Activated CD8-positive, alpha-beta memory T cell treated with anti-CD3 and anti-CD28 coated beads, Interleukin-2, amount 10 ng/mL, durations not matched to agents 7 days and 5 days (primary cell): ENCODE measurements around the gene SPEM1. TPM values are rescaled to one million over a fixed set of nuclear protein-coding genes. Genes with fewer than 3 reads are reported as not detected.

Experiments used
- ATAC-seq: fragments of 150-1000 bp; cut with Tn5 transposase; one replicate; pipeline ENCODE4 v1.10.0; 2021; ENCODE audit warnings: moderate library complexity
- CTCF ChIA-PET: fragments of 350-600 bp; sonication (Branson Sonifier 250); formaldehyde crosslinking; loops from one replicate; lab custom pipeline; 2021; ENCODE audit warnings: antibody characterized with exemption; lab: Charles Lee
- DNase-seq: peaks from one replicate; pipeline ENCODE4 v3.0.0-alpha.2; 2020
- H3K27ac Mint-ChIP-seq: one replicate; pipeline ENCODE4 v1.8.0; 2021; ENCODE audit warnings: mild to moderate bottlenecking, mixed read lengths
- H3K27me3 Mint-ChIP-seq: one replicate; pipeline ENCODE4 v1.8.0; 2021; ENCODE audit warnings: mixed read lengths
- H3K36me3 Mint-ChIP-seq: one replicate; pipeline ENCODE4 v1.8.0; 2021; ENCODE audit warnings: mild to moderate bottlenecking, mixed read lengths
- H3K4me1 Mint-ChIP-seq: one replicate; pipeline ENCODE4 v1.8.0; 2021; ENCODE audit warnings: mixed read lengths
- H3K4me3 Mint-ChIP-seq: one replicate; pipeline ENCODE4 v1.8.0; 2021; ENCODE audit warnings: mild to moderate bottlenecking, moderate library complexity, mixed read lengths
- H3K9me3 Mint-ChIP-seq: one replicate; pipeline ENCODE4 v1.8.0; 2022; ENCODE audit warnings: low read depth, mixed read lengths
- total RNA-seq, 2 experiments: library from RNA; stranded (reverse); gene quantifications; one replicate each; pipeline ENCODE4 v1.2.3, GENCODE V29; 2021

Gene SPEM1
- not detected for total RNA-seq

- H3K4me1 Mint-ChIP-seq = no peaks in the 10 kb centered on the region
- no peaks in the 10 kb centered on the region for H3K36me3 Mint-ChIP-seq
- no peaks in the 10 kb centered on the region for H3K9me3 Mint-ChIP-seq
- no peak within 1 kb of the TSS for H3K4me3 Mint-ChIP-seq
- CTCF ChIA-PET = interaction anchor here (1.1 to 3.6 kb wide), 3 partner anchors 17 to 64 kb away, joined by 3 to 13 read pairs (median 5); partner anchors contain the start of gene CHRNB1
- ATAC-seq (no peak), DNase-seq (no peak)
- no peak within 1 kb of the TSS for H3K27ac Mint-ChIP-seq
- no peaks in the 10 kb centered on the region for H3K27me3 Mint-ChIP-seq
Measured at GRCh38 chr17:7419819-7420610, at the start of gene SPEM1. SPEM1 (plus strand) TSS chr17:7420324; CDS start chr17:7420385, 61 bp downstream.

- no peak for DNase-seq
- CTCF ChIA-PET = interaction anchor here (1.9 to 6.2 kb wide), 2 partner anchors 15 to 66 kb away, joined by 6 to 22 read pairs; no protein-coding TSS in a partner anchor
- ATAC-seq = no peak
- H3K27me3 Mint-ChIP-seq = peaks cover 3% of the 10 kb centered on the region
- H3K4me3 Mint-ChIP-seq = no peak overlapping the region
- no peak overlapping the region for H3K27ac Mint-ChIP-seq
- no peaks in the 10 kb centered on the region for H3K4me1 Mint-ChIP-seq
- H3K9me3 Mint-ChIP-seq = no peaks in the 10 kb centered on the region
- no peaks in the 10 kb centered on the region for H3K36me3 Mint-ChIP-seq
Measured at GRCh38 chr17:7370853-7371252, 49.3 kb upstream of the SPEM1 start.

- no peak for ATAC-seq
- Mint-ChIP-seq H3K9me3 (peaks cover 3% of the 10 kb centered on the region), H3K4me1 (no peaks in the 10 kb centered on the region), H3K36me3 (peaks cover 2% of the 10 kb centered on the region), H3K27ac (no peak overlapping the region), H3K4me3 (no peak overlapping the region), H3K27me3 (peaks cover 14% of the 10 kb centered on the region)
- DNase-seq = no peak
- CTCF ChIA-PET = interaction anchor here (6.2 kb wide), 1 partner anchor 18 kb away, joined by 22 read pairs; no protein-coding TSS in a partner anchor
Measured at GRCh38 chr17:7374353-7374752, 45.8 kb upstream of the SPEM1 start.

DNA sequence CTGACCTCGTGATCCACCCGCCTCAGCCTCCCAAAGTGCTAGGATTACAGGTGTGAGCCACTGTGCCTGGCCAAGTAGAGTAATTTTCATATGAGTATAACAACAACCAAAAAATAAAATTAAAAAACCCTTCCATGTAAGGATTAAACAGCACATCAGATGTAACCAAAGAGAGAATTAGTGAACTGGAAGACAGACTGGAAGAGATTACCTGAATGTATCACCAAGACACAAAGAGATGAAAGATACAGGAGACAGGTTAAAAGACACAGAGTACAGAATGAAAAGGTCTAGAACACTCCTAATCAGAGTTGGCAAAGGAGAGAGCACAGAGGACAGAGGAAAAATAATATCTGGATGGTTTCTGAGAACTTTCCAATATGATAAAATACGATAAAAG, 41.0 kb upstream of the SPEM1 start:
- CTCF ChIA-PET = no interaction called here
- ATAC-seq (no peak), DNase-seq (no peak)
- Mint-ChIP-seq H3K36me3 (peaks cover 2% of the 10 kb centered on the region), H3K4me1 (peaks cover 3% of the 10 kb centered on the region), H3K27ac (no peak overlapping the region), H3K4me3 (no peak overlapping the region), H3K27me3 (peaks cover 41% of the 10 kb centered on the region), H3K9me3 (peaks cover 3% of the 10 kb centered on the region)

- DNase-seq (no peak), ATAC-seq (no peak)
- no peak overlapping the region for H3K4me3 Mint-ChIP-seq
- peaks cover 41% of the 10 kb centered on the region for H3K27me3 Mint-ChIP-seq
- CTCF ChIA-PET = no interaction called here
- H3K9me3 Mint-ChIP-seq = peaks cover 3% of the 10 kb centered on the region
- peaks cover 7% of the 10 kb centered on the region for H3K4me1 Mint-ChIP-seq
- H3K27ac Mint-ChIP-seq = no peak overlapping the region
- H3K36me3 Mint-ChIP-seq = peaks cover 2% of the 10 kb centered on the region
Measured at GRCh38 chr17:7380321-7380720, 39.8 kb upstream of the SPEM1 start.

GRCh38 chr17:7380855-7381683, 39.1 kb upstream of the SPEM1 start, which contains the start of gene TNK1:
TNK1 (plus strand) TSS chr17:7381089; CDS start chr17:7382927, 1,838 bp downstream.
- Mint-ChIP-seq H3K4me3 (no peak within 1 kb of the TSS), H3K27me3 (peaks cover 41% of the 10 kb centered on the region), H3K36me3 (peaks cover 2% of the 10 kb centered on the region), H3K27ac (no peak within 1 kb of the TSS), H3K9me3 (peaks cover 3% of the 10 kb centered on the region), H3K4me1 (peaks cover 7% of the 10 kb centered on the region)
- ATAC-seq (no peak), DNase-seq (no peak)
- CTCF ChIA-PET = interaction anchor here (2.8 kb wide), 1 partner anchor 26 kb away, joined by 10 read pairs; the partner anchor contains the start of gene TMEM95

DNA sequence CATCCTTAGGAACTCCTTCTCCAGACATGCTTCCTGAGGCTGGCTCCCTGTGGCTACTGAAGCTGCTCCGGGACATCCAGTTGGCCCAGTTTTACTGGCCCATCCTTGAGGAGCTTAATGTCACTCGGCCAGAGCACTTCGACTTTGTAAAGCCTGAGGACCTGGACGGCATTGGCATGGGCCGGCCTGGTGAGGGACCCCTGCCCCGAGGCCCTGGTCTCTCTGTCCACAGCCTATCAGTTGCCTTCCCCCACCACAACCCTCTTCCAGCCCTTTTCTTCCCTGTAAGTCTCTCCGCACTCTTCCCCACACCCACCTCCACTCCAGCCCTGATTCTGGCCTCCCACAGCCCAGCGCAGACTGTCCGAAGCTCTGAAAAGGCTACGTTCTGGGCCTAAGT, 37.2 kb upstream of the SPEM1 start:
- peaks cover 2% of the 10 kb centered on the region for H3K36me3 Mint-ChIP-seq
- CTCF ChIA-PET = interaction anchor here (1.0 to 2.8 kb wide), 3 partner anchors 28 to 90 kb away, joined by 3 to 10 read pairs (median 6); partner anchors contain the start of gene TMEM95
- peaks cover 3% of the 10 kb centered on the region for H3K9me3 Mint-ChIP-seq
- H3K27me3 Mint-ChIP-seq = peaks cover 33% of the 10 kb centered on the region
- no peak overlapping the region for H3K27ac Mint-ChIP-seq
- no peak for DNase-seq
- ATAC-seq = no peak
- peaks cover 7% of the 10 kb centered on the region for H3K4me1 Mint-ChIP-seq
- H3K4me3 Mint-ChIP-seq = no peak overlapping the region

GRCh38 chr17:7383371-7383741, 36.8 kb upstream of the SPEM1 start:
- Mint-ChIP-seq H3K9me3 (peaks cover 3% of the 10 kb centered on the region), H3K27me3 (peaks cover 33% of the 10 kb centered on the region), H3K4me3 (no peak overlapping the region), H3K27ac (no peak overlapping the region), H3K4me1 (peaks cover 7% of the 10 kb centered on the region), H3K36me3 (peaks cover 2% of the 10 kb centered on the region)
- DNase-seq (no peak), ATAC-seq (no peak)
- CTCF ChIA-PET = interaction anchor here (0.7 to 2.8 kb wide), 6 partner anchors 10 to 178 kb away, joined by 3 to 10 read pairs (median 5); partner anchors contain the start of genes PLSCR3, SENP3, TMEM256 and TMEM95

DNA sequence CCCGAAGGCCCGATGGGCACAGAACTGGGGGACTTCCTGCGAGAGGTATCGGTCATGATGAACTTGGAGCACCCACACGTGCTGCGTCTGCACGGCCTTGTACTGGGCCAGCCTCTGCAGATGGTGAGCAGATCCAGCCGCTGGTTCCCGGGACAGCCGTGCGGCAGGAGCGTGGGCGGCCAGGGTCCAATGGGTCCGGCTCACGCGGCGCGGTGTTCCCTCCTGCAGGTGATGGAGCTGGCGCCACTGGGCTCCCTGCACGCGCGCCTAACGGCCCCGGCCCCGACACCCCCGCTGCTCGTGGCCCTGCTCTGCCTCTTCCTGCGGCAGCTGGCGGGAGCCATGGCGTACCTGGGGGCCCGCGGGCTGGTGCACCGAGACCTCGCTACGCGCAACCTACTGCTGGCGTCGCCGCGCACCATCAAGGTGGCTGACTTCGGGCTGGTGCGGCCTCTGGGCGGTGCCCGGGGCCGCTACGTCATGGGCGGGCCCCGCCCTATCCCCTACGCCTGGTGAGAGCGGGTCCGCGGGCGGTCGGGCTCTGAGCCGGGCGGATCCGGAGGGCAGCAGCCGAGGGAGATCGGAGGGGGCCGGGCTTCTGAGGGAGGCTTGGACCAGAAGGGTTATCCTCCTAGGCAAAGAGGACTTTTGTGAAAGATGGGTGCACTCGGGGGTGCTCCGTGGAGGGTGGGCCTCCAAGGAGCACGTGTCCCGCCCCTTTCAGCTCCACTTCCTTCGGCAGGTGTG, 36.2 kb upstream of the SPEM1 start:
- peaks cover 33% of the 10 kb centered on the region for H3K27me3 Mint-ChIP-seq
- H3K36me3 Mint-ChIP-seq = peaks cover 2% of the 10 kb centered on the region
- CTCF ChIA-PET = interaction anchor here (0.7 to 2.8 kb wide), 9 partner anchors 10 to 178 kb away, joined by 3 to 10 read pairs (median 4); partner anchors contain the start of genes PLSCR3, SENP3, TMEM256 and TMEM95
- peaks cover 7% of the 10 kb centered on the region for H3K4me1 Mint-ChIP-seq
- peak overlapping the region; percentile 72 for H3K4me3 Mint-ChIP-seq
- H3K9me3 Mint-ChIP-seq = peaks cover 3% of the 10 kb centered on the region
- H3K27ac Mint-ChIP-seq = peak overlapping the region; percentile 68
- ATAC-seq (peak; percentile 99), DNase-seq (peak; percentile 81)

DNA sequence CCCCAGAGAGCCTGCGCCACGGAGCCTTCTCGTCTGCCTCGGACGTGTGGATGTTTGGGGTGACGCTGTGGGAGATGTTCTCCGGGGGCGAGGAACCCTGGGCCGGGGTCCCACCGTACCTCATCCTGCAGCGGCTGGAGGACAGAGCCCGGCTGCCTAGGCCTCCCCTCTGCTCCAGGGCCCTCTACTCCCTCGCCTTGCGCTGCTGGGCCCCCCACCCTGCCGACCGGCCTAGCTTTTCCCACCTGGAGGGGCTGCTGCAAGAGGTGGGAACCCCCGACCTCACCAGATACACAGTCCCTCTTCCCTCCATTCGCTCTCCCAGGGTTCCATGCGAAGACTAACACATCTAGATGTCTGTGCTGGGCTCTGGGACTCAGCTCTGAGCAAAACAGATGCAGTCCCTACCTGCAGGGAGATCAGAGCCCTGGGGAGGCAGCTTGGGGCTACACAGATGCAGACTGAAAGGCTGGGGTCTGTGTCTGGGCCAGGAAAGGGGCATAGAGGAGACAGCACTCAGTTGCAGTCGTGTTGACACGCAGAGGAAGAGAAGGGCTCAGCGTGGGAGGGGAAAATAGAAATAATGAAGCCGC, 35.5 kb upstream of the SPEM1 start:
- peaks cover 7% of the 10 kb centered on the region for H3K4me1 Mint-ChIP-seq
- H3K9me3 Mint-ChIP-seq = no peaks in the 10 kb centered on the region
- H3K27me3 Mint-ChIP-seq = peaks cover 27% of the 10 kb centered on the region
- peak overlapping the region; percentile 72 for H3K4me3 Mint-ChIP-seq
- peak overlapping the region; percentile 68 for H3K27ac Mint-ChIP-seq
- H3K36me3 Mint-ChIP-seq = peaks cover under 1% of the 10 kb centered on the region
- CTCF ChIA-PET = interaction anchor here (0.9 to 2.6 kb wide), 6 partner anchors 9 to 88 kb away, joined by 3 to 10 read pairs (median 4); partner anchors contain the start of genes PLSCR3 and TMEM256
- DNase-seq (no peak), ATAC-seq (no peak)

DNA sequence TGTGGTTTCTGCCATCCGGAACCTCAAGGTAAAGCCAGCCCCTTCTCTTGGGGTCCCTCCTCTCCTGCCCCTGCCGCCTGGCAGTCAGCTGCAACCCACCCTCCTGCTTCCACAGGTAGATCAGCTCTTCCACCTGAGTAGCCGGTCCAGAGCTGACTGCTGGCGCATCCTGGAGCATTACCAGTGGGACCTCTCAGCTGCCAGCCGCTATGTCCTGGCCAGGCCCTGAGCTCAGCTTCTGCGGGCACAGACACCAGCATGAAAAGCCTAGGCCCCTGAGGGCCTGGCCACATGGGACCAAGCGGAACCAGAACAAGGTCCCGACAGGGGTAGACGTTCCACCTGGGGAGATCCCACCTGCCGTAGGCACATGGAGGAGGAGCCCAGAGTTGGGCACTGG, 31.3 kb upstream of the SPEM1 start:
- CTCF ChIA-PET = interaction anchor here (0.7 to 2.3 kb wide), 3 partner anchors 14 to 172 kb away, joined by 3 to 6 read pairs (median 3); no protein-coding TSS in a partner anchor
- ATAC-seq = no peak
- Mint-ChIP-seq H3K9me3 (no peaks in the 10 kb centered on the region), H3K27me3 (no peaks in the 10 kb centered on the region), H3K4me3 (no peak overlapping the region), H3K27ac (no peak overlapping the region), H3K36me3 (peaks cover 4% of the 10 kb centered on the region), H3K4me1 (peaks cover 17% of the 10 kb centered on the region)
- DNase-seq = no peak
